Mammary epithelial cell (primary cell): ENCODE measurements around the gene RPH3AL.

Experiments
- CTCF ChIP-seq, 2 donors: IDR thresholded peaks in 1 of 2; conservative IDR thresholded peaks in 1 of 2; 2 replicates each; pipeline ENCODE4 v1.5.1; 2011 to 2012; ENCODE audit warnings: inconsistent platforms in 2 of 2, low read length in 2 of 2, mild to moderate bottlenecking in 2 of 2, control low read depth in 1 of 2, low read depth in 1 of 2; ENCODE audit not compliant: insufficient read depth in 1 of 2; ENCODE audit errors: extremely low read depth in 1 of 2
- EZH2 ChIP-seq: IDR thresholded peaks from 2 replicates; pipeline ENCODE4 v1.6.1; 2012; ENCODE audit warnings: low read length, inconsistent platforms, borderline replicate concordance

- TF ChIP-seq CTCF (conservative IDR thresholded peaks at IDR 0.05 in 1 of 2, IDR thresholded peaks at IDR 0.05 in 1 of 2; ENCODE audit: extremely low read depth in 1 of 2, insufficient read depth in 1 of 2, low read depth in 1 of 2, low read length in 2 of 2) (no peak), EZH2 (no peak)
These were observed 104.0 kb downstream of the RPH3AL start for GRCh38 chr17:248337-249235.
